Testis (tissue), 3 donors: ENCODE data around the gene SFTPB. TPM values are rescaled to one million over a fixed set of nuclear protein-coding genes. Genes with fewer than 3 reads are reported as not detected.

ENCODE experiments used
- DNase-seq: peaks from one replicate; pipeline ENCODE4 v3.0.0-alpha.2; 2019
- H3K27ac ChIP-seq, 2 donors: fragments of 200-600 bp; sonication (generic); one replicate each; pipeline ENCODE4 v1.5.1; 2019
- H3K27me3 ChIP-seq: fragments of 200-600 bp; sonication (generic); one replicate; pipeline ENCODE4 v1.5.1; 2019
- H3K36me3 ChIP-seq: fragments of 200-600 bp; sonication (generic); one replicate; pipeline ENCODE4 v1.5.1; 2017; ENCODE audit warnings: low read depth; ENCODE audit errors: missing control alignments
- H3K4me1 ChIP-seq: fragments of 200-600 bp; sonication (generic); one replicate; pipeline ENCODE4 v1.5.1; 2019
- H3K4me3 ChIP-seq, 2 donors: fragments of 200-600 bp; sonication (generic); one replicate each; pipeline ENCODE4 v1.5.1; 2017 to 2019
- H3K9me3 ChIP-seq: fragments of 200-600 bp; sonication (generic); one replicate; pipeline ENCODE4 v1.5.1; 2017
- CTCF ChIP-seq, 3 experiments: fragments of 450-650 bp in 2 of 3; fragments of 200-600 bp in 1 of 3; sonication (generic) in 1 of 3; IDR thresholded peaks; one replicate each; pipeline ENCODE4 v1.5.1; 2016 to 2019; ENCODE audit warnings: antibody characterized with exemption in 3 of 3, mild to moderate bottlenecking in 2 of 3, moderate library complexity in 1 of 3
- POLR2A ChIP-seq: fragments of 450-650 bp; IDR thresholded peaks from one replicate; pipeline ENCODE4 v1.6.1; 2017; ENCODE audit warnings: antibody characterized with exemption, mild to moderate bottlenecking, moderate library complexity
- WGBS, 2 donors: methylation state at CpG; one replicate each; pipeline ENCODE4 v1.1.5; 2018; 5-methylcytosine and 5-hydroxymethylcytosine counted together
- intact Hi-C: fragments of 100-400 bp; cut with DNase I; formaldehyde crosslinking; loops from one replicate; pipeline ENCODE4 v1.15.1; 2023; ENCODE audit warnings: low total_unique reads
- polyA plus RNA-seq: library from polyadenylated mRNA; stranded (reverse); fragments of 350-450 nt; fragmentation: Illumina TruSeq; extraction: RNeasy Lipid Tissue Mini Kit (QIAGEN cat#74804); gene quantifications from one replicate; pipeline ENCODE4 v1.2.3, GENCODE V29; 2014; ENCODE audit warnings: low read depth, low replicate concordance; ENCODE audit not compliant: insufficient read depth
- total RNA-seq, 2 donors: library from RNA; depleted of rRNA; stranded (reverse); fragments of >200 nt; gene quantifications; one replicate each; pipeline ENCODE4 v1.2.3, GENCODE V29; 2016

Gene SFTPB
- total and polyA plus RNA-seq, 3 donors from 2014 or later, result 0.25 to 0.36 TPM; not detected in 1

- Histone ChIP-seq H3K27ac (no peak within 1 kb of the TSS), H3K4me3 (no peak within 1 kb of the TSS), H3K36me3 (no peaks in the 10 kb centered on the region), H3K4me1 (no peaks in the 10 kb centered on the region), H3K9me3 (no peaks in the 10 kb centered on the region), H3K27me3 (no peaks in the 10 kb centered on the region)
- DNase-seq, result no peak
- TF ChIP-seq CTCF (IDR thresholded peaks at IDR 0.05) (no peak), POLR2A (no peak)
- 90 to 92% methylated on average over 12 to 15 of the region's 15 CpGs for WGBS, 2 donors
- intact Hi-C loops, result no loop called here
Measured at GRCh38 chr2:85694052-85695025, 26.3 kb upstream of the SFTPB start, which contains the start of gene GNLY. Gene GNLY, plus strand, starts transcription at chr2:85694358. Its CDS starts 61 bp downstream, at chr2:85694419.

DNA sequence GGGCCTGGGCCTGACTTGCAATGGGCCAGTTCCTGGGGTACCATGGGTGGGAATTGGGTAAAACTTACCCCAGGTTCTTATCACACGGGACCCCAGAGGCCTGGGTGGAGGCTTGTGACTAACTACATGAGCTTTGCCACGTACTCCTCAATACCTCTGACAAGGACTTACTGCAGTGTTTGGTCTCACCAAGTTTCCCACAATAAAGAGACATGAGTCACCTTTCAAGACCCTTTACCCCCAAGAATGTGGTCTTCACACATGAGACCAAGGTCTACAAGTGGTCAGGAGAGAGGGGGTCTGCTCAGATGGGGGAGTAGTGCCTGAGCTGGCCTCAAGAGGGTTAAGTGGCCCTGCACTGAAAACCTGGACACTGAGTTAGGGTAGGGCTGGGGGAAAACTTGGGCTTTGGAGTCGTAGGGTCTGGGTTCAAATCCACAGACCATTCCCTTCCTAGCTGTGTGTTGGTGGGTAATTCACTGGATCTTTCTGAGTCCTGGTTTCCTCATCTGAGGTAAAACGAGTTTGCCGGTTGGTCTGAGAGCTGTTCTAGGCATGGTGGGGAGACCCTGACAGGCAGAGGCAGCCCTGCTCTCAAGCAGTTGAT lies 24.1 kb upstream of the SFTPB start:
- intact Hi-C loops, result no loop called here
- Histone ChIP-seq H3K9me3 (no peaks in the 10 kb centered on the region), H3K4me3 (no peak overlapping the region), H3K27ac (no peak overlapping the region), H3K27me3 (no peaks in the 10 kb centered on the region), H3K4me1 (no peaks in the 10 kb centered on the region), H3K36me3 (no peaks in the 10 kb centered on the region)
- WGBS, 2 donors, result 82 to 89% methylated on average over 5 of the region's 5 CpGs
- no peak for DNase-seq
- TF ChIP-seq POLR2A, result no peak
- no peak for TF ChIP-seq CTCF (IDR thresholded peaks at IDR 0.05)

DNA sequence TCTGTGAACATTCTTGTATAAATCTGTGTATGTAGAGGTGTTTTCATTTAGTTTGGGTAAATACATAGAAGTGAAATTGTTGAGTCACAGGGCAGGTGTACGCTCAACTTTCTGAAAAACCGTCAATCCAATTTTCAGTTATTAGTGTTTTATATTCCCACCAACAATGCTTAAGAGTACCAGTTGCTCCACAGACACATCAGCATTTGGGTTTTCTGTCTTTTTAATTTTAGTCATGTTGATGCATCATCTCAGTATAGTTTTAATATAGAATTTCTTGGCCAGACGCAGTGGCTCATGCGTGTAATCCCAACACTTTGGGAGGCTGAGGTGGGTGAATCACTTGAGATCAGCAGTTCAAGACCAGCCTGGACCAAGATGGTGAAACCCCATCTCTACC lies 22.9 kb upstream of the SFTPB start:
- H3K9me3 ChIP-seq, result no peaks in the 10 kb centered on the region
- no peak overlapping the region for H3K4me3 ChIP-seq
- no peak for TF ChIP-seq CTCF (IDR thresholded peaks at IDR 0.05)
- no peak for TF ChIP-seq POLR2A
- intact Hi-C loops, result no loop called here
- H3K36me3 ChIP-seq, result no peaks in the 10 kb centered on the region
- no peak for DNase-seq
- no peaks in the 10 kb centered on the region for H3K4me1 ChIP-seq
- 90 to 97% methylated on average over 4 of the region's 4 CpGs for WGBS, 2 donors
- no peaks in the 10 kb centered on the region for H3K27me3 ChIP-seq
- H3K27ac ChIP-seq, result no peak overlapping the region

DNA sequence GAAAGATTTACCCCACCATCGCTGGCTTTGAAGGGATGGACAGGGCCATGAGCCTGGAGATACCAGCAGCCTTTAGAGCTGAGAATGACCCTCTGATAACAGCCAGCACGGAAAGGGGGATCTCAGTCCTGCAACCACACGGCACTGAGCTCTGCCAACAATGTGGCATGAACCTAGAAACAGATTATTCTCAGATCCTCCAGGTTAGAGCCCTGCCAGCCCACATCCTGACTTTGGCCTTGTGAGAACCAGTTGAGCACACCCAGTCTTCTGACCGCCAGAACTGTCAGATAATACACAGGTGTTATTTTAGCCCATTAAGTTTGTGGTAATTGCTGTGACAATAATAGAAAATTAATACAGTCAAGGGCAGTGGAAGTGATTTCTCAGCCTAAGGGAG lies 16.8 kb upstream of the SFTPB start:
- Histone ChIP-seq H3K9me3 (no peaks in the 10 kb centered on the region), H3K36me3 (no peaks in the 10 kb centered on the region), H3K27ac (no peak overlapping the region), H3K27me3 (no peaks in the 10 kb centered on the region), H3K4me1 (no peaks in the 10 kb centered on the region), H3K4me3 (no peak overlapping the region)
- DNase-seq, result no peak
- TF ChIP-seq POLR2A, result no peak
- TF ChIP-seq CTCF (IDR thresholded peaks at IDR 0.05), result no peak
- intact Hi-C loops, result no loop called here
- 72 to 87% methylated on average over 4 of the region's 4 CpGs for WGBS, 2 donors
